NCI-H2107 treated with DMSO at 0.1 percent for 48 hours (cell line): ENCODE measurements around the gene TCF7.

Experiments
- DNase-seq: peaks from one replicate; lab custom pipeline; 2025; ENCODE audit not compliant: unreplicated experiment; lab: John Stamatoyannopoulos, UW

TCF7 gene

GRCh38 chr5:134113902-134114875, at the start of gene TCF7:
Gene TCF7 (plus strand): TSS chr5:134114681. CDS start chr5:134114907, 226 bp downstream.
- DNase-seq: peak; percentile 8

DNA sequence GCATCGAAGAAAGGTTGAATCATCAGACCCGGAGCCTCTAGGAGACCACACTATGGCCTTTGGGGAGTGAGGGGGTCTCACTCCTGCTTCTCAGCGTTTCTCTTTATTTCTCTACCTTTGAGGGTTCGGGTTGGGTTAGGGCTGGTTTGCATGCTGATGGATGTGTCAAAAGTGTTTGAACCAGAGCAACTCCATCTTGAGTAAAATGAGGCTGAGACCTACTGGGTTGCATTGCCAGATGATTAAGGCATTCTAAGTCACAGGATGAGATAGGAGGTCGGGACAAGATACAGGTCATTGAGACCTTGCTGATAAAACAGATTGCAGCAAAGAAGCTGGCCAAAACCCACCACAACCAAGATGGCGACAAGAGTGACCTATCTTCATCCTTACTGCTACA, 44.9 kb upstream of the TCF7 start:
- no peak for DNase-seq

DNA sequence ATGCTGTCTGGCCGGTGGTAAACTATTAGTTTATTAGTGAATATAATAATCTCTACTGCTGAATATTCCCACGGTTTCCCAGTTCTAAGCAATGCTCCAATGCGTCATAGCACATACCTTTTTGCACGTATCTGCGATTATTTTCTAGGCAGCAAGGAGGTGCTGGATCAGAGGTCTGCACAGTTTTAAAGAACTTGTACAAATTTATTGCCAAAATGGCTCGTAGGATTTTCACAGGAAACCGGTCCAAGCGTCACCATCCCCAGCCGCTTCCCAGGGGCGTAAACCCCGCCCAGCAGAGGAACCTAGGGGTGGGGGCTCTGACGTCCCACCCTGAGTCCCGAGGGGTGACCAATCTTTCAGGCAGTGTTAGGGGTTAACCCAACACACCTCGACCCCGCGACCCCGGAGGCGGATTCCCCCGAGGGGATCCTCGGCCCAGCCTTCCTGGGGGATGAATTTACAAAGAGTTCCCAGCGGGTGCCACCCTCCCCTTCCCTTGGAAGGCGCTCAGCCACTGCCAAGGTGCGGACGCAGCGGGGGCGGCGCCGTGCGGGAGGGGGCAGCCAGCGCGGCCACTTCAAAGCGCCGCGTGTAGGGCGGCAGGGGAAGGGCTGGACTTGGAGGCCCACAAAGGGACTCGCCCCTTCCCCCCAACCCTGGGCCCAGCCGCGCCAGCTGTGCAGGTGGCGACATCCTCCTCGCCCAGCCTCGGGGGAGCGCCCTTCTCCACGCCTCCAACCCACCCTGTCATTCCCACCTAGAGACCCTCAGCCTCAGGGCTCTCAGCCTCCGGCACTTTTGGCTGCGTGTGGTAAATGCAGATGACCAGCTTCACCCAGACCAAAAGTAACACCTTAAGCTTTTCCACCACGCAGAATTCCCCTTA, 43.5 kb upstream of the TCF7 start:
- DNase-seq: no peak

DNA sequence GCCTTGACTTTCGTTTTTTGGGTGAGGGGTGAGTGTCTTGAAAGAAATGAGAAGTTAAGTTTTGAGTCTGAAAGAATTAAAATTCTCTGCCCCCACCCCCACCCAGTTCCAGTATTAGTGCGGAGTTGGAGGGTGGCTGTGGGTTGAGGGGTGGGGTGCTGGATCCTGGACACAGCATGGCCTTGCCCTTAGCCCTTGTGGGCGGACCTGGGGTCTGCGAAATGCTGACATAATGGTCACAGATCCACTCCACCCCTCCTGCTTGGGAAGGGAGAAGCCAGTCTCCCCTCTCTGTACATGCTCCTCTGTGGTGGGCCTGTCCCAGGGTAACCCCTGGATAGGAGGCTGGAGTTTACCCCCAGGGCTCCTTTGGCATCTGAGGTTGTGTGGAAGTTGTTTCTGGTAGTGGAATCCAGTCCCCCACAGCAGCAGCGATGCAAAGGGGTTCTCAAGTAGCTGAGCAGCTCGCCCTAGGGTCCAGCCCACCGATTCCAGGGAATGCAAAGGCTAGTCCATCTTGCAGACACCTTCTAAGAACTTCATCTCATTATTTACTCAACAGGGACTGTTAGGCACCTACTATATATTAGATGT, 42.8 kb upstream of the TCF7 start:
- DNase-seq: no peak

DNA sequence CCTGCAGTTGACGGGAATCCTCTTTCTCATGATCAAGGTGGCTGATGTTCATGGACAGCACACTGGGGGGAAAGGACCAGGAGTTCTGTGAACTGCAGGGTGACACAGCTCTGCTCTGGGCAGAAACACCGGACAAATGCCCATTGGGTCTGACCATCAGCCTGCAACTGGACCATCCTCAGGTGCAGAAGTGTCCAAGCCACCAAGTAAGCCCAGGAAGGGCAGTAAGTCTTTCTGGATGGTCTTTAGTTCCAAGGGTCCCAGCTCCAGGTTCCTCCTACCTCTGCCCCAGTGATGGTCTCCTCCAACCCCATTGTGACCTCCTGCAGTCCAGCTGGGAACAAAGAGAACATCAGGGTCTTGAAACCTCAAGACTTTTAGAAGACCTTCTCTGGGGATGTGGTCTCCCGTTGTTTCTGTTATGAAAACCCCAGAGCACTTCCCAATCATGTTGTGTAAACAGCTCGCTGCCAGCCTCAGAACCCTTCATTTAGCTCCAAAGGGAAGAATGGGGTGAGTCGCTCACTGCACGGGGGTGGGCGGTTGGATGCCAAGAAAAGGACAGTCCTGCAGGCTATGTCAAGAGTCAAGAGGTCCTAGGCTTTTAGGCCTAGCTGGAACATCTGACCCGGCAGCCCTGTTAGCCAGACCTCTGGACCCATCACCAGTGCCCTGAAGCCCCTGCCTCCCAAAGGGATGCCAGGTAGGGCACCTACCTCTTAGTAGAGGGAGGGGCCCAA, 41.8 kb upstream of the TCF7 start:
- DNase-seq: no peak

DNA sequence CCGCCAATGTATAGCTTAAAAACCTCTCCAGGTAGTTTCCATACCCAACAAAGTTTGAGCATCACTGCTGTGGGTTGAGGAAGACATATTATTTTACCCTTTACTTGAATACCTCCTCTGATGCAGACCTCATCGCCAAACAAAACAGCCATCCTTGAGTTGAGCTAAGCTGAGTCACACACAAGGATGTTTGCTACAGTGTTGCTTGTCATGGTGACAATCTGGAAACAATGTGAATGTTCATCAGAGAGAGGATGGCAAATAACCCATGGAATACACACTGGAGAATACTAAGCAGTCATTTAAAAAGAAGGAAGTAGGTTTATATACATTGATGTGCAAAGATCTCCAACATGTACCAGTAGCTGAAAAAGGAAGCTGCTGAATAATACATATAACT, 41.1 kb upstream of the TCF7 start:
- no peak for DNase-seq

DNA sequence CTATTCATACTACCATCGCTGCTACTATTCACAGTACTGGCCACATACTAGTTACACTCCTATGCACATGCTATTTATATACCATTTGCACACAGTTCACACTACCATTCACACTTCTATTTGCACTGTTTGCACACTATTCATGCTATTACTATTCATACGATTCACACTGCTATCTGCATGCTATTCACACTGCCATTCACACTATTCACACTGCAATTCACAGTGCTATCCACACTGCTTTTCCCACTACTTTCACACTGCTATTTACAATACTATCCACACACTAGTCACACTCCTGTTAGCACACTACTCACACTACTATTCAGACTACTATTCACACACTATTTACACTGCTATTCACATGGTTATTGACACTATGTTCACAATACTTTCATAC, 39.4 kb upstream of the TCF7 start:
- DNase-seq: no peak

DNA sequence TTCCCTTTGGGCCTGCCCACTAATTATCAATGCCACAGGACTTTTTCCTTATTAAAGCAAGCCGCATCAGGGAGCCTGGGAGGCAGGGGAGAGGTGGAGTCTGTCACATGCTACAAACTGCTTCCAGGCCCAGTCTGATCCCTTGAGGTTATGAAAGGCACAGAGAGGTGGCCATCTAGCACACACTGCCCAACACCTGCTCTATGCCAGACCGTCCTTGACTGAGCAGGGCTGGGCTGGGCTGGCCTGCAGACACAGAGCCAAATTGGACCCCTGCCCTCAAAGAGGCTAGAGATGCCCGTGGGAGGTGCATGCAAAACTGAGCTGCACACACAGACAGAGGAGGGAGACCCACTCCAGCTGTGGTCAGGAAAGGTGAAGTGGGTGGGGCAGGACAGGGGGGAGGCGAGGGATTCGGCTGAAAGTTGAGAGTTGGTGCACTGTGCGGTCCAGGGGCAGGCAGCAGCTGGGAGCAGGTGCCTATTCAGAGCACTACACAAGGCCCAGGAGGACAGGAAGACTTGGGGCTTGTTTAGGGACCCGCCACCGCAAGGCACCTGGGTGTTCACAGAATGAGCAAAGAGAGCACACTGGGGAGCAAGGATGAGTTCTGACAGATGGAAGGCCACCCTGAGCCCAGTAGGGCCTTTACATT, 36.4 kb upstream of the TCF7 start:
- DNase-seq: no peak

GRCh38 chr5:134079748-134080581, 34.5 kb upstream of the TCF7 start:
- DNase-seq: no peak

GRCh38 chr5:134082264-134082992, 32.1 kb upstream of the TCF7 start:
- DNase-seq: no peak

- DNase-seq: no peak
These were observed 31.0 kb upstream of the TCF7 start for GRCh38 chr5:134083517-134083916.

DNA sequence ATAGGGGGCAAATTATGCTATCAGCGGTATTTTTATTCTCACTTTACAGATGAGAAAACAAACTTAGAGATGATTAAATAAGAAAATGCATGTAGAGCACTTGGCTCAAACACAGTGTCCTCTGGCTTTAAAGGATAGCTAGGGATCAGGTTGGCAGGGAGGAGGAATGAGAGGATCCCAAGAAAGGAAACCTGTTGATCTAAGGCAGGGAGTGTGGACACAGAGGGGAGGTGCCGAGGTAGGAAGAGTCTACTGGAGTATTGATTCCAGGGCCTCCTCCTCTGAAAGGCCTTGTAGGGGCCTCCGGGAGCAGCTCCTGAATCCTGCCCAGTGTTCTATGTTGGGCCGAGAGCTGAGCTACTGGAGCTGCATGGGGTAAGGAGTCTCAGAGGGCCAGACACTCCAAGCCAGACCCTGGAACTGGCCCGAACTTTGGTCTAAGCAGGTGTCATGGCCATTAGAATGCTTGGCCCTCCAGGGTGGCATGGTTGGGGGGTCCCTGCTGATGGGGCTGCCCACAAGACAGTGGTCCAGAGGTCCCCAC, 30.4 kb upstream of the TCF7 start:
- DNase-seq: no peak

GRCh38 chr5:134084570-134084969, 29.9 kb upstream of the TCF7 start:
- no peak for DNase-seq

GRCh38 chr5:134085411-134085810, 29.1 kb upstream of the TCF7 start:
- no peak for DNase-seq

GRCh38 chr5:134086225-134086942, 28.1 kb upstream of the TCF7 start:
- DNase-seq: no peak

DNA sequence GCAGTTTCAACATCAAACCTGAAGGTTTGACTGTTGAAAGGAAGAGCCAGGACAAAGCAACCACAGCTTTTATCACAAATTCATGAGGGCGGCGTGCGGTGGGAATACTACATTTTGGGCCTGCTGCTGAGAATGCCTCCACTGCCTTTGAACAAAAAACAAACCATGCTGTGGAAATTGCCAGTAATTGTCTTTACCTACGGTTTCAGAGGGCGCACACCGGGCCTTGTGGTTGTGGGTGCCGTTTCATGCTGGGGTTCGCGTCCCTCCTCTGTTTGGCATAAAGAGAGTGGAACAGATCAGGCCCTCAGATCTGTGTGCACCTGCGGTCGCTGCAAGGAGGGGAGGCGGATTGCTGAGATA, 27.6 kb upstream of the TCF7 start:
- no peak for DNase-seq

- DNase-seq: no peak
These were observed 26.2 kb upstream of the TCF7 start for GRCh38 chr5:134088291-134088690.
